Activated CD4-positive, CD25-positive, alpha-beta regulatory T cell (primary cell): Measurements from ENCODE around the gene ZNF366.

ENCODE experiments used
- DNase-seq, 4 experiments: peaks; one replicate each; lab custom pipeline; 2025; lab: John Stamatoyannopoulos, UW

The ZNF366 gene

DNA sequence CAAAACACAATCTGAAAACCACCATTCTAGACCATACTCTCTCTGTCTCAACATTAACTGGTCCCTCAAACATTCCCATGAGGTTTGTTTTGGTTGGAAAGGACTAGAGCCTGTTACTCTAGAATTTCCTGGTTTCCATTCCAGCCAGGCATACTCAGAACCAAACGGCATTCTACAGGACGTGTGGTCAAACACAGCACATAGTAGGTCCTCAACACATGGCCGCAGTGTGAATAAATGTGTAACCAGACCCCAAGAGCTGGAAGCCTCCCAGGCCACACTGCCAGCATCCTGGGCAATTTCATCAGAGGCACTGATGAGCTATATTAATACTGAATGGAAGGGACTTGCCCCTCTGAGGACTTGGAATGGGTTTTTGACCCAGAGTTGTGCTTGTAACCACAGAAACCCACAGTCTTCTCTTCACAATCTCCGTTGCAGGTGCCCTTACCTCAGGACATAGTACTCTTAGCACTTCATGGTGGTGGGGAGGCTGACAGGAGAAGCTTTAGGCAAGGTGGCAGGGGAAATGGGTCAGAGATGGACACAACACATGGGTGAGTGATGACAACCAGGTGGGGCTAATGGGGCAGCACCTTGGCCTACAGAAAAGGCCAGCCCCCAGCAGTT is 66.0 kb downstream of the ZNF366 start:
- no peak for DNase-seq

DNA sequence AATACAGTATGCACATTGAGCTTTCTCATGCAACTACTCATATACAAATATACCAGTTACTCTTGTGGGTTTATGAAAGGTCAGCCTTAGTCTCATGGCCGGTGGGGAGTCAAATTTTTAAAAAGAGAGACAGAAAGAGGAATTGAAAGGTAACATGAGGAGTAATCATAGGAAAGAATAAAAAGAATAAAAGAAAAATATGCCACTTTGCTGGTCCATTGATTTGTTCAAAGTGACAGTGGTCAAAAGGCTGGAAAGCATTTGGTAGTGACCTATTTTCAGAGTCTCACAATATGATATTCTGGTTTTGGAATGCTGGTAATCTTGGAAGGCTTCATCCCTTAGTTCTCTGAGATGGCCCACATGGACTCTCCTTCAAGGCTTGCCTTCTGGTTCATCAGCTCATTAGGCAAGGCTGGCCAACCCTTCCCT is 67.0 kb downstream of the ZNF366 start:
- no peak for DNase-seq

DNA sequence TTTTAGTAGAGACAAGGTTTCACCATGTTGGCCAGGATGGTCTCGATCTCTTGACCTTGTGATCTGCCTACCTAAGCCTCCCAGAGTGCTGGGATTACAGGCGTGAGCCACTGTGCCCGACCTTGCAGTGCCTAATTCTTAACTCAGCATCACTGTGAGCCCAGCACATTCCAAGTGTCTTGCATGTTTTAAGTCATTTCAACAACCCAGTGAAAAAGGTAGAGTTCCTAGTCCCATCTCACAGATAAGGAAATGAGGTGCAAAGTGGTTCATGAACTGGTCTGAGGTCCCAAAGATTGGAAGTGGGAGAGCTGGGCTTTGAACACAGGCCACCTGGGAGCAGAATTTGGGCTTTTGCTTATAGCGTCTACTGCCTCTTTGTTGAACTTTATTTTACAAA is 68.0 kb downstream of the ZNF366 start:
- no peak for DNase-seq

DNA sequence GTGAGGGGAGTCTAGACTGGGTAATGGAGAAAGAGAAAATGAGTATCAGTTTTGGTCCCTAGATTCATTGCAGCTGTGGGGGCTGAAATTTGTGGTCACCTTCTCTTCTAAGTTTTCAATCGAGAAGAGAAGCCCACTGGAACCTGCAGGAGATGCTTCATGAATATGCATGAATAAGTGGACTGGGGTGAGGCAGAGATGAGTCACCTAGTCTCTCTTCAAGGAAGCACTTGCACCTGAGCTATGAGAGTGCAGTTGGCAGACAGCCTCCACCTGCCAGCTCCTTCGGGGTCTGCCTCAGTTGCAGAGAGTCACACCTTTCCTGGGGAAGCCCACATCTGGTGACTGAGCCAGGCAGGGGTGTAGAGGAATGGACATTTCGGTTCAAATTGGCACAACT is 69.1 kb downstream of the ZNF366 start:
- no peak for DNase-seq

DNA sequence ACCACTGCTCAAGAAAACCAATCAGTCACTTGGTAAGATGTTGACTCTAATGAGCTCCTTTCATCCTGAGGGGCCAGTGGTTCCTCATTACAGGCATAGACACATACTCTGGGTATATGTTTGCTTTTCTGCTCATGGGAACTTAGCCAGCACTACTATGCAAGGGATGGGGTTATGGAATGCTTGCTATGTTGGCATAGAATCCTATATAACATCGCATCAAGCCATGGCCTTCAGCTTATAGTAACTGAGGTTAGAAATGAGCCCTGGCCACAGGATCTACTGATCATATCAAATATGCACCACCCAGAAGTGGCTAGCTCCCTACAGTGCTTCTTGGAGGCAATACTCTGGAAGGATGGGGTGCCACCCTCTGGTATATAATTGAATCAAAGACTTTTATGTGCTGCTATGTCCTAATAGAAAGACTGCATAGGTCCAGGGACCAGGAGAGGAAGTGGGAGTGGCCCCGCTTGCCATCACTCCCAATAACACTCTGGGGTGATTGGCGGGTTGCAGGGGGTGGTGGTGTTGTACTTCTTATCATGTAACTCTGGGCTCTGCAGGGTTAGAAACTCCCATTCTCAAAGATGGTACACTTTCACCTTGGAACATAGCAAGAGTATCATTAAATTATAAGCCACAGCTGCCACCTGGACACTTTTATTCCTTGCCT is 70.3 kb downstream of the ZNF366 start:
- no peak for DNase-seq

DNA sequence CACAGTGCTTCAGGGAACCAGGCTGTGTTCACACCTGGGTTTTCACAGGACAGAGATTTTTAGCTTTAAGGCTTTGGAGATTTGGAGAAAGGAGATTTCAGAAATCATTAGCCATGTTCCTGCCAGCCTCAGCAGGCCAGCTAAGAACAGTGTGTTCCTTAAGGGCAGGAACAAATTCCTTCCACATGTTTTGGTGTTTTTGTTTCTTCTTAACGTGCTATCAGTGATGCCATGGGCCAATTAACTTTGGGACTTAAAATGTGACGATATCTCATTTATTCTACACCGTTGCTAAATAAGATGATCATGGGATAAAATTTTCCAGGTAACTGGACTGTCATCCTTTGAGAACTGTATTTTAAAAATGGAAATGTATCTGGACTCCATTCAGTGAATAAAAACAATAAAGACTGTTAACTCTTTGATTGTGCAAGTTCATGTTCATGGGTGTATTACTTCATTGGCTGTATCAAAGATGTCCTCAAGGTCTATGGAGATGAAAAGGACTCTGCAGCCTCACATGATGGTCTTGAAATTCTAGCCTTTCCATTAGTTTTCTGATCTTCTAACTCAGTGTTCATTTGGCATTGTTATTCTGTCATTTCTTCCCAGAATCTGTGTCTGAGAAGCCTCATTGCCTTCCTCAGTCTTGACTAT is 72.3 kb downstream of the ZNF366 start:
- DNase-seq: no peak

DNA sequence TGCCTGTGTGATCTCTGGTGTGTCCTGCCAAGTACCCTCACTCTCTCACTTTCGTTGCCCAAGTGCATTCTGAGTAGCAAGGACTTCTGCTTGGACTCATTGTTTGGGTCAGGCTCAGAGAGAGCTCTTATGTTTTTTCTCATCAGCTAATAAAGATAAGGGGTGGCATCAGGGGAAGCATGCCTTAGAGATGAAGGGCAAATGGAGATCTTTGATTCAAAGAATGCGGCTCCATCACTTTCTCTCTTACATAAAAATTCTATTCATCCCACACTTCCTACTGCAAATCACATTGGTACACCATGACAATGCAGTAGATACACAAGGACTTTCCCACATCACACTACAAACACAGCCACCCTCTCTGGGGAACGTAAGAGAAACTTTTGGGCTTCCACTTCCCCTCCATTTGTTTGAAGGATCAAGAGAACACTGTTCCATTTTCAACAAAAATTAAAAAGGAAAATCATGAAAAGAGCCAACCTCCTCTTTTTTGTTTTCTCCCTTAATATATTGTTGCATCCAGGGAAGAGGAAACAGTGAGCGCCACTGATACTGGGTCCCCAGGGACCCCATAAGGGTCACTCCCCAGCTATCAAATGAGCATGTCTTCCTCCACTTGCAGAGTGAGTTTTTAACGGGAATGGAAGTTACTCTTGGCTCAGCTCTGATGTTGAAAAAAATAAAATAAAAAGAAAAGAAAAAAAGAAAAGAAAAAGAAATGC is 73.0 kb downstream of the ZNF366 start:
- no peak for DNase-seq

DNA sequence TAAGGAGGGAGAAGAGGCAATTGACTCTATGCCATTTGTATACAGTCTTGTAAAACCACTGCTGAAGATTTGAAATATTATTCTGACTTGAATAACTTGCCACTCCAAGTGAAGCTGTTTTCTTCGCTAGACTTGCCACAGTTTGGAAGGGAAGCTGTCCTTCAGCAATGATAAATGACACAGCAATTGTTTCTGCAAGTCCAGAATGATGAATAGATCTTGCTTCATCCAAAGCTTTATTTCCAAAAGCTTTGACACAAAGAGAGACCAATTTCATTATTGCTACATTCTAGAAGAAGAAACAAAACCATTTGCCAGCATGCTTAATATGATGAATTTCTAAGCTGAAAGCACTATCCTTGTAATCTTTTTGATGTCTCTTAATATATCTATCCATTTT is 73.7 kb downstream of the ZNF366 start:
- DNase-seq: no peak

DNA sequence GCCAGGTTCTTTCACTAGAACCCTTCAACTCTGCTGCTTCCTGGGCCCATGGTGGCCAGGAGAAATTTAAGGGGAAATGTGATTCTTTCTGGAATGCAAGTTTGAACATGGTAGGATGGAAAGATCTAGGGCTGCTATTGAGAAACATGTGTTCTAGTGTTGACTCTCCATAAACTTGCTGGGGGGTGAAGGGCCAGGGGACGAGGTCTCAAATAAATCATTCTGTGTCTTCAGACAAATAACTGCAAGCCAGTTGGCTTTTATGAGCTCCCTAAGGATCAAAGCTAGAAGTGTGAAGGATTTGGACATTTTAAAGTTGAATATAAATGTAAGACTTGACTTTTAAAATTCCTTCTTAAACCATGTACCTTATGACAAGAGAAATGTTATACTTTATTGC is 78.5 kb downstream of the ZNF366 start:
- DNase-seq: no peak

DNA sequence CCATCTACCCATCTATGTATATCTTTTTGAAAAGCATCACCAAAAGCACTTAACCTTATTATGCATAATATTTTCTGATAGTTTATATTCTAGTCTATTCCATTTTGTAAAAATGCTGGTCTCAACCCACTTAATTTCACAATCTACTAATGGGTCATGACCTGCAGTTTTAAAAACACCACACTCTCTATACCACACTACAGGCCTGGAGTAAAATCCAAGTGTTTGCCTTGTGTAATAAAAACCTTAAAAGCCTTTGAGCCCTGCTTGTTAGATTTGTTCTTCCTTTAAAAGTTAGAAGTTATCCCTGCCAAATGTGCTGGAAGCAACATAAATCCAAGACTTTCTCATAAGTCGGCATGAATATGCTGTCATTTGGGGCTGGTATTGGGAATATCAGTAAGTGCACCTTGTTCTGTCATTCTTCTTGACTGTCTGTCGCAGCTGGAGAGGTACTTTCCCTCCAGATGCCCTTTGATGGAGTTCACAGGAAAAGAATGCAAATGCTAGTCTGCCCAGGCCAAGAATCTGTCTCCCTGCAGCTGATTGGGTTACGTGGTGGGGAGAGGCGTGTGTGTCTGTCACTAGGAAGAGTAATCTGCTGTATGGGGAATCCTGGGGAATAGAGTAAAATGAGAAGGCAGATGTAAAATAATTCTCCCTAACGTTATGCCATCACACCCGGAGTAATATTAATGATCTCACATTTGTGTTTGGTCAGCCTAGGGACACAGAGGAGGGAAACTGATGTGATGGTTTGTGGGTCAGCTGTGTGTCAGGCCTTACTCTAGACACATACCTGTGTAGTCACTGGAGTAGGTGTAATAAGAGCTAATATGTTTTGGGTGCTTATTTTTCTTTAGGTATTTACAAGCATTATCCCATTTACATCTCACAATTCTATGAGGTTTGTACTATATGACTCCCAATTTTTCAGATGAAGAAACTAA is 79.4 kb downstream of the ZNF366 start:
- no peak for DNase-seq

DNA sequence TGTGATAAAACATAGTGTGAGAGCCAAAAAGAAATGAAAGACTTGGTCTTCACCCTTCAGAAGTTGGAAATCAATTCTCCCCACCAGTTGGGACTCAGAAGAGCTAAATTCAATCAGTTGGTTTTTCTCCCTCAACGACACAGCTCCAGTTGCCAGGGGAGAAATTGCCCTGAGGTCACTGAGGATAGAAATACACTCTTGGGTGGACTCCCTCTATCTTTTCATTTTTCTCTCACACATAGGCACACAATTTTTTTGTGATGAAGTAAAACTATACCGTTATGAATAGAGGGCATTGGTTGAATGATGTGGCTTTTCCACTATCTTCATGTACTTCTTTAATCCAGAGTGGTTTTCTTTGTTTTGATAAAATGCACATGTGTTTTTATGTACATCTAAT is 80.2 kb downstream of the ZNF366 start:
- DNase-seq: no peak

DNA sequence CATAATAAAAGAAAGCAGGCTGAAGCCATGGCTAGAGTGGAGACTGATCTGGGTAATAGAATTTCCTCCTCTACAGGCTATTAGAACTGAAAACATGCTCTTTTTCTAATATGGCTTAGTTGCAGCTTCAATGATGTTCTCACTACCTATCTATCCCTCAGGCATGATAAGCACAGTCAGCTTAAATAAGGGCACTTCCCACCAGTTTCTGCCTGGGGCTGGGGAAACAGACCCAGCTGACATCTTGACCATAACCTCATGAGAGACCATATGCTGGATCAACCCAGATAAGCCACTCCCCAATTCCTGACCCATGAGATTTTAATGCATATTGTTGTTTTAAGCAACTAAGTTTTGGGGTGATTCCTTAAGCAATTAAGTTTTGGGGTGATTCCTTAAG is 81.2 kb downstream of the ZNF366 start:
- DNase-seq: no peak

DNA sequence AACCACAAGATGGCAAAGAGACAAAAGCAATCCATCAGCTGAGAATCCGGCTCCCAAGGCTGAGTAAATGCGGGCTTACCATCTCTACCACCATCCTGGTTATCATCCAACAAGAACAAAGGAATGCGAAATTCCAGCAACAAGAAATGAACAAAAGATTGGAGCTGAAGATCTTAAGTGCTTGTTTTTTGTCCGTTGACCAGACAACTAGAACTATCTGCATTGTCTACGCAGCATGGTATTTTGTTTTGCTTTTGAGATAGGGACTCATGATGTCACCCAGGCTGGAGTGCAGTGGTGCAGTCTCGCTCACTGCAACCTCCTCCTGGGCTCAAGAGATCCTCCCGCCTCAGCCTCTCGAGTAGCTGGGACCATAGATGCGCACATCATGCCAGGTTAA is 88.9 kb downstream of the ZNF366 start:
- DNase-seq: no peak

DNA sequence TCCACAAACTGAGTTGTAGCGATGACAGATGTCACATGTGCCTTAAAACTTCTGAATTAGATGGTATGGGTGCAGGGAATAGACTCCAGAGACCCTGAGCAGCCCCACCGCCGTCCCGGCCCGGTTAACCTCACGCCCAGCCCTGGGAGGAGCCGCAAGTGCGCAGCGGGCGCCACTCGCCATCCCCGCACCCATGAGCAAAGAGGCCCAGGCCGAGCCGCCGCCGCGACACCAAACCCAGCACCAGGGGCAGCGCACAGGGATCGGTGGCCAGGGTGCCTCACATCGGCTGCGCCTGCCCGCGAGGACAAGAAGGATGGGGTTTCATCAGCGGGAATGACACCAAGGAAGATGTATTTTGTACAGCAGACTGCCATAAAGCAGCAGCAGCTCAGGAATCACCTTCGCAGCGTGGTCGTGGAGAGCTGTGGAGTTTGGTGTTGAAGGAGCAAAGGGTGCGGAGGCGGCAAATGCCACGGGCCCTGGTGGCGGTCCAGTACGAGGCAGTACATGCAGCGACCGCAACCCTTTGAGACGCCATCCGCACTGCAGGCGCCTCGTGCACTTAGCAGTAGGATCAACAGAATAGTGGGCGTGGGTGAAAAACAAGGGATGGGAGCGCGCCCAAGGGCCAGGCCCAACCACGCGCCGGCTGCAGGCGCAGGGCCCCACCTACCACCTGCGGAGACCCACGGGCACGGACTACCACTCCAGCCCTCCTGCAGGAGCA is 89.7 kb downstream of the ZNF366 start:
- DNase-seq: no peak

DNA sequence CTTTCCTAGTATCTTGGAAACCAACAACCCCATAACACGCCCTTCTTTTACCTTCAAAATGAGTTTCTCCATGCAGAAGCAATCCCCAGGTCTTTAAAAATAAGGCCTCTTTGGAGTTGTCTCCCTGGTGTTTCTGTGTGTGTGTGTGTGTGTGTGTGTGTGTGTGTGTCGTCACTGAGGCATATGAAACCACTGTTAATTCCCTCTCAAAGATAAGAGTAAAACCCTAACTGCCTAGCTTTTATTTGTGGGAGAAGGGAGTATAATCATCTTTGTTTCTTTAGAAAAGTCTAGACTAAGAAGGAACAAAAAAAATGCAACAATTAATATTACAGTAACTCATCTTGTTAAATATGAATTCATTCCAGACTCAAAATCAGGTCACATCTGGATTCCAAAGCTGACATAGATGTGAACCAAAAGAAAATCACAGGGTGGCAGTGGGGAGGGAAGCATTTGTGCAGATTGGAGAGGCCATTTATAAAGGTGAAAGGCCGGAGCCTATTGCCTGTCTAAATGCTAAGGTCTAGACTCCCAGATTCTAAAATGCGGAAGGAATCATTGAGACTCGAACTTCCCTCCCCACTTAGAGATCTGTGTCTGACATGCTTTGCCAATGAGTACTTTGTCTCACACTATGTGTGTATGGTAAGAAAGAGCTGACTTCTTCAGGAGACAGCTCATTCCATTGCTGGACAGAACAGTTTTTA is 91.4 kb downstream of the ZNF366 start:
- no peak for DNase-seq

DNA sequence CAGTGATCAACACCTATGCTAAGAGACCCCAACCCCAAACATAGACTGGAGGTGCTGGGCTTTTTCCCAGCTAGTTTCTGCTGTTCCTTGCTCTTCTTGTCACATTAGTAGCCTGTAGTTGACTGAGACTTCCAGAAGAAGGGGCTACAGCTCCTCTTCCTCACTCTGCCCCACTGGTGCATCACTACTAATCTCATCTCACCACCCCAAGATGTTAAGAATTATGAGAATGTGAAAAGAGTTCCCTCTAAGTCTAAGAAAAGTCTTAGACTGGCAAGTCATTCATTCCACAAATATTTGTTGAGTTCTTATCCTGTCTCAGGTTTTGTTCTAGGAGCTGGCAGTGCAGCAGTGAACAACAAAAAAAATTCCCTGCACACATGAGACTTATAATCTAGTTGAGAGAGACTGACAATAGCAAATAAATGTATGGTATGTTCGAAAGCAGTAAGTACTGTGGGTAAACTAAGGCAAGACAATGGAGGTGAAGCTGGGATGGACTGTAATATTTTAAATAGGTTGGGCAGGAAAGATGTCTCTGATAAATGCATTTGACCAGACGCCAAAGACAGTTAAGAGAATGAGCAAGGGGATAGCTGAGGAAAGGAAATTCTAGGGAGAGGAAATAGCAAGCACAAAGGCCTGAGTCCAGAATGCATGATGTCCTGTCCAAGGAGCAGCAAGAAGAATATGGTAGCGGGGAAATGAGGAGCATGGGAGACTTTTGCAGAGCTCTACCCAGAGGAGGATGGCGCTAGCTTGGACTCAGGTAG is 94.7 kb downstream of the ZNF366 start:
- no peak for DNase-seq

DNA sequence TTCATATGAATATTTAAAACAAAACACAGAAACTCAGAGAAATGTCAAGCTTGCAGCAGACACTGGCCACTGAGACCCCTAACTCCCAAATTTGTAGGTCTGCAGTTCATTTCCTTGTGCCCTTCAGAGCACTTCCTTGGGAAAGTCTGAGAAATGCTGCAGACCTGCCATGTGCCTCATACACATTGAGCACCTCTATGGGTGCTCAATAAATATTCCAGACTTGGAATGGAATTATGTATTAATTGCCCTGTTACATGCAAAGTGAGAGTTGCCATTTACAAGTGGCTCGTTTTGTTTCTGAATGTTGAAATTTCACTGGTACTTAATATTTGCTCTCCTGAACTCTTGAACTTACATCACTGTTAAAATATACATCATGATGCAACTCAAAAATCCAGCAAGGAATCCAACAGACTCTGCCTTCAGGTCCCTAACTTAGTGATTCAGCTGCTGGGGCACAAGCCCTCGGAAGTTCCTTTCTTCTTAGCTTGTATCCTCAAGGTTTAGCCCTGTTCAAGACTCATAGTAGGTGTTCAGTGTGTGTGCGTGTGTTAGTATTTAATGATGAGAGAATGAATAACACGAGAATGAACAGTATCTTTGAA is 96.4 kb downstream of the ZNF366 start:
- no peak for DNase-seq

DNA sequence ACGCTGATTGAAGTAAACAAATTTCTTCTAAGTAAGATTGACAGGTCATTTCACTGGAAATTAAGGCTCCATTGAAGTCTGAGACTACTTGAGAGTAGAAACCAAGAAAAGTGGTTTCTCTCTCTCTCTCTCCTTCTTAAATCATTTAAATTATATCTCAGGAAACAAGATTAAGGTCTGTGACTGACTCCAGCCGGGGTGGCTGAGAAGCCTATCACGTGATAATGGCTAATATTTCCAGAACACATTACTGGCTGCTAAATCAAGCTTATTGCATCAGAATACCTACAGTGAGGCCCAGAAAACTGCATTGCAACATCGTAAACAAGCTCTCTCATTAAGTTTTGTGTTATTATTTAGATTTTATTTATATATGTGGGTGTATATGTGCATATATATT is 98.6 kb downstream of the ZNF366 start:
- DNase-seq: no peak

DNA sequence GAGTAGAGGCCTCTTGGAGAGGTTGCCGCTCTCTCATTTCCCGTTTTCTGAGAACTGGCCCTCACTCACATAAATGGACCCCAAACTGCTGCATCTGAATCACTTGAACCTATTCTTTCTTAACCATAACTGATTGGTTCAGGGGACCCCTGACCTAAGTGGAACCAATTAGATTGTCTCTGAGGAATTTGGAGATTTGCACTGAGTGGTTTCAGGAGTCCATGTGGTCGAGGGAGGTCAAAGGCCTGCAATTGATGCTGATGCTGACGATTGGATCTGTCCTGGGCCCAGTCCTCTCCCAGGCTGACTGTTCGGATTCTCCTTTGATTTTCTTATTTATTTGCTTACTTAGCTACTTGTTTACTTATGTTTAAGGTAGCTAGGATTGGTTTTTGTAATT is 99.1 kb downstream of the ZNF366 start:
- no peak for DNase-seq
